Ovary (tissue), 9 donors: Measurements from ENCODE around the gene LHX4. TPM values are rescaled to one million over a fixed set of nuclear protein-coding genes. Genes with fewer than 3 reads are reported as not detected.

Source experiments
- DNase-seq, 5 donors: peaks; one replicate each; pipeline ENCODE4 v3.0.0-alpha.2; 2019 to 2020
- H3K27ac ChIP-seq, 2 donors: fragments of 200-600 bp; one replicate each; pipeline versions ENCODE4 v1.5.1 to v1.8.0; 2019 to 2022
- H3K27me3 ChIP-seq: fragments of 200-600 bp; one replicate; pipeline ENCODE4 v1.8.0; 2022
- H3K36me3 ChIP-seq: fragments of 200-600 bp; sonication (generic); one replicate; pipeline ENCODE4 v1.5.1; 2019
- H3K4me1 ChIP-seq: one replicate; pipeline ENCODE4 v1.8.1; 2013; ENCODE audit warnings: mild to moderate bottlenecking, moderate library complexity; ENCODE audit not compliant: insufficient read depth
- H3K4me3 ChIP-seq: fragments of 200-600 bp; sonication (generic); one replicate; pipeline ENCODE4 v1.5.1; 2017
- H3K9me3 ChIP-seq, 2 donors: fragments of 200-600 bp in 1 of 2; sonication (generic) in 1 of 2; one replicate each; pipeline versions ENCODE4 v1.5.1 to v1.8.1; 2013 to 2019; ENCODE audit warnings: mild to moderate bottlenecking in 1 of 2, moderate library complexity in 1 of 2
- EP300 ChIP-seq: sonication (generic); formaldehyde crosslinking; IDR thresholded peaks from one replicate; pipeline ENCODE4 v1.6.1; 2017; ENCODE audit warnings: antibody characterized with exemption
- POLR2A ChIP-seq: fragments of 450-650 bp; IDR thresholded peaks from one replicate; pipeline ENCODE4 v1.6.1; 2017; ENCODE audit warnings: antibody characterized with exemption, mild to moderate bottlenecking, moderate library complexity
- WGBS, 3 donors: extraction: QIAGEN DNeasy Blood & Tissue Kit in 1 of 3; methylation state at CpG; one replicate each; pipeline versions ENCODE4 v1.1.5 to v1.1.7; 2013 to 2017; 5-methylcytosine and 5-hydroxymethylcytosine counted together
- intact Hi-C, 4 donors: fragments of 100-400 bp; cut with DNase I; formaldehyde crosslinking; loops; one replicate each; pipeline versions ENCODE4 v1.11.0 to v1.15.1; 2022 to 2023
- polyA plus RNA-seq, 2 donors: library from polyadenylated mRNA; stranded (reverse); fragments of 200-250 nt in 1 of 2; fragments of 350-450 nt in 1 of 2; fragmentation: Illumina TruSeq in 1 of 2; extraction: RNeasy Lipid Tissue Mini Kit (QIAGEN cat#74804) in 1 of 2; gene quantifications; one replicate each; pipeline ENCODE4 v1.2.3, GENCODE V29; 2013 to 2014
- total RNA-seq, 7 donors: library from RNA; depleted of rRNA in 2 of 7; stranded (reverse); fragments of >200 nt in 2 of 7; fragmentation: NEBNext Ultra II Directional in 3 of 7; extraction: Animal tissue kit (Norgen Biotek cat#: 25700) in 3 of 7; gene quantifications; one replicate each; pipeline versions ENCODE4 v1.1.0 to v1.2.4, GENCODE V29; 2016 to 2023
- TF ChIP-seq, protein P1 (sequence below), 3 donors: fragments of 450-650 bp in 2 of 3; fragments of 200-600 bp in 1 of 3; IDR thresholded peaks; one replicate each; pipeline versions ENCODE4 v1.5.1 to v1.8.0; 2016 to 2022; ENCODE audit warnings: antibody characterized with exemption in 3 of 3, mild to moderate bottlenecking in 1 of 3
- donor health status: DM: no; HTN: no; CAD: no; lungs with moderate emphysema.
- donor health status: DM: no; HTN: no; CAD: no.
- donor health status: Bipolar disorder and iron deficiency.
- donor health status: DM: yes; HTN: yes; CAD: no.
- donor health status: DM: no; HTN: no; CAD: no.
- donor health status: DM: yes; HTN: yes; CAD: no.

LHX4 gene
- total and polyA plus RNA-seq, 9 donors: 0.05 to 0.10 TPM; not detected in 7

- Histone ChIP-seq H3K27me3 (no peaks in the 10 kb centered on the region), H3K4me3 (no peak overlapping the region), H3K9me3 (no peaks in the 10 kb centered on the region), H3K27ac (no peak overlapping the region), H3K36me3 (no peaks in the 10 kb centered on the region), H3K4me1 (no peaks in the 10 kb centered on the region)
- intact Hi-C loops: no loop called here
- TF ChIP-seq EP300 (no peak), POLR2A (no peak)
- TF ChIP-seq, protein P1, sequence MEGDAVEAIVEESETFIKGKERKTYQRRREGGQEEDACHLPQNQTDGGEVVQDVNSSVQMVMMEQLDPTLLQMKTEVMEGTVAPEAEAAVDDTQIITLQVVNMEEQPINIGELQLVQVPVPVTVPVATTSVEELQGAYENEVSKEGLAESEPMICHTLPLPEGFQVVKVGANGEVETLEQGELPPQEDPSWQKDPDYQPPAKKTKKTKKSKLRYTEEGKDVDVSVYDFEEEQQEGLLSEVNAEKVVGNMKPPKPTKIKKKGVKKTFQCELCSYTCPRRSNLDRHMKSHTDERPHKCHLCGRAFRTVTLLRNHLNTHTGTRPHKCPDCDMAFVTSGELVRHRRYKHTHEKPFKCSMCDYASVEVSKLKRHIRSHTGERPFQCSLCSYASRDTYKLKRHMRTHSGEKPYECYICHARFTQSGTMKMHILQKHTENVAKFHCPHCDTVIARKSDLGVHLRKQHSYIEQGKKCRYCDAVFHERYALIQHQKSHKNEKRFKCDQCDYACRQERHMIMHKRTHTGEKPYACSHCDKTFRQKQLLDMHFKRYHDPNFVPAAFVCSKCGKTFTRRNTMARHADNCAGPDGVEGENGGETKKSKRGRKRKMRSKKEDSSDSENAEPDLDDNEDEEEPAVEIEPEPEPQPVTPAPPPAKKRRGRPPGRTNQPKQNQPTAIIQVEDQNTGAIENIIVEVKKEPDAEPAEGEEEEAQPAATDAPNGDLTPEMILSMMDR (IDR thresholded peaks at IDR 0.05): no peak
- DNase-seq: no peak
- 77 to 92% (median 89%) methylated on average over 5 of the region's 5 CpGs for WGBS, 3 donors
Observed at GRCh38 chr1:180277476-180278193, 47.6 kb downstream of the LHX4 start.

GRCh38 chr1:180278194-180278515 lies 48.1 kb downstream of the LHX4 start:
- WGBS, 3 donors: 79 to 93% (median 92%) methylated on average over 2 of the region's 2 CpGs
- DNase-seq: no peak
- H3K4me1 ChIP-seq: no peaks in the 10 kb centered on the region
- TF ChIP-seq, protein P1 (IDR thresholded peaks at IDR 0.05): no peak
- TF ChIP-seq EP300 (no peak), POLR2A (no peak)
- H3K4me3 ChIP-seq: no peak overlapping the region
- no peak overlapping the region for H3K27ac ChIP-seq
- intact Hi-C loops: no loop called here
- no peaks in the 10 kb centered on the region for H3K36me3 ChIP-seq
- no peaks in the 10 kb centered on the region for H3K27me3 ChIP-seq
- H3K9me3 ChIP-seq: no peaks in the 10 kb centered on the region

- H3K4me1 ChIP-seq: no peaks in the 10 kb centered on the region
- H3K27ac ChIP-seq: no peak overlapping the region
- TF ChIP-seq EP300 (no peak), POLR2A (no peak)
- TF ChIP-seq, protein P1 (IDR thresholded peaks at IDR 0.05): no peak
- WGBS, 3 donors: 89 to 92% (median 91%) methylated on average over 9 of the region's 9 CpGs
- no peak for DNase-seq
- no peaks in the 10 kb centered on the region for H3K27me3 ChIP-seq
- H3K4me3 ChIP-seq: no peak overlapping the region
- no peaks in the 10 kb centered on the region for H3K9me3 ChIP-seq
- intact Hi-C loops: no loop called here
- H3K36me3 ChIP-seq: no peaks in the 10 kb centered on the region
Observed at GRCh38 chr1:180278596-180279395, 48.7 kb downstream of the LHX4 start.

GRCh38 chr1:180279651-180280050 lies 49.6 kb downstream of the LHX4 start:
- H3K27ac ChIP-seq: no peak overlapping the region
- no peaks in the 10 kb centered on the region for H3K36me3 ChIP-seq
- no peaks in the 10 kb centered on the region for H3K9me3 ChIP-seq
- intact Hi-C loops: no loop called here
- H3K4me1 ChIP-seq: no peaks in the 10 kb centered on the region
- no peak for DNase-seq
- no peak overlapping the region for H3K4me3 ChIP-seq
- H3K27me3 ChIP-seq: no peaks in the 10 kb centered on the region
- WGBS, 3 donors: 94 to 100% (median 96%) methylated on average over 1 of the region's 1 CpG
- no peak for TF ChIP-seq EP300
- TF ChIP-seq POLR2A: no peak
- TF ChIP-seq, protein P1 (IDR thresholded peaks at IDR 0.05): no peak
